K562 (cell line): Measurements from ENCODE around the gene ZC3HAV1L. TPM values are rescaled to one million over a fixed set of nuclear protein-coding genes. Genes with fewer than 3 reads are reported as not detected.

Experiments used
- ETV6 ChIP-seq, 3 experiments: fragments of 150-350 bp in 1 of 3; sonication (generic) in 1 of 3; formaldehyde crosslinking in 1 of 3; IDR thresholded peaks; 2 replicates each; pipeline versions ENCODE4 v1.6.1 to v1.8.0; 2014 to 2022; ENCODE audit warnings: borderline replicate concordance in 2 of 3, low read depth in 2 of 3, antibody characterized with exemption in 1 of 3, low read length in 1 of 3, mild to moderate bottlenecking in 1 of 3, missing genetic modification reagents in 1 of 3
- FOXP1 ChIP-seq: sonication (generic); formaldehyde crosslinking; IDR thresholded peaks from 2 replicates; pipeline ENCODE4 v1.8.0; 2022; ENCODE audit warnings: mild to moderate bottlenecking, missing genetic modification reagents
- HLTF ChIP-seq: fragments of 450-650 bp; IDR thresholded peaks from 2 replicates; pipeline ENCODE4 v1.6.1; 2016
- HMGN3 ChIP-seq: IDR thresholded peaks from 2 replicates; pipeline ENCODE4 v1.6.1; 2011; ENCODE audit warnings: borderline replicate concordance, low read depth, mild to moderate bottlenecking, mixed read lengths, low read length; ENCODE audit not compliant: insufficient read length; ENCODE audit errors: extremely low read depth
- KLF16 ChIP-seq: IDR thresholded peaks from 2 replicates; pipeline ENCODE4 v1.6.1; 2016; ENCODE audit warnings: antibody characterized with exemption
- MECOM ChIP-seq: fragments of 250-450 bp; sonication (Bioruptor Pico); IDR thresholded peaks from 2 replicates; pipeline ENCODE4 v1.8.0; 2022; ENCODE audit warnings: inconsistent platforms
- MYC ChIP-seq, 2 experiments: fragments of 250-450 bp in 1 of 2; sonication (Bioruptor Pico) in 1 of 2; IDR thresholded peaks; 2 replicates each; pipeline versions ENCODE4 v1.5.1 to v1.6.1; 2012 to 2021; ENCODE audit warnings: low read depth in 2 of 2, borderline replicate concordance in 1 of 2, improper control_type of control experiment in 1 of 2, low read length in 1 of 2, mild to moderate bottlenecking in 1 of 2, moderate library complexity in 1 of 2
- RBM17 ChIP-seq: fragments of 200-400 bp; formaldehyde crosslinking; IDR thresholded peaks from 2 replicates; pipeline ENCODE4 v1.6.1; 2017; ENCODE audit warnings: low read depth, mild to moderate bottlenecking, low read length, borderline replicate concordance
- ZNF282 ChIP-seq: sonication (generic); formaldehyde crosslinking; IDR thresholded peaks from 2 replicates; pipeline ENCODE4 v1.8.1; 2023; ENCODE audit warnings: missing genetic modification reagents
- ZNF445 ChIP-seq: fragments of 250-450 bp; sonication (Bioruptor Pico); IDR thresholded peaks from 2 replicates; pipeline ENCODE4 v1.4.0; 2020; ENCODE audit warnings: low read depth, mild to moderate bottlenecking, moderate library complexity
- ZNF764 ChIP-seq: fragments of 250-450 bp; sonication (Bioruptor Pico); IDR thresholded peaks from 2 replicates; pipeline ENCODE4 v1.4.0; 2020; ENCODE audit warnings: low read depth, mild to moderate bottlenecking, moderate library complexity
- polyA plus RNA-seq, 8 experiments: library from polyadenylated mRNA; depleted of rRNA in 4 of 8; stranded (reverse) in 5 of 8; unstranded in 3 of 8; fragments of >200 nt; fragmentation: Nextera tagmentation in 2 of 8; fragmentation: Illumina TruSeq in 1 of 8; extraction: Ambion mirVana in 2 of 8; extraction: Trizol in 1 of 8; gene quantifications; 2 replicates each; pipeline versions ENCODE4 v1.2.1 to v1.2.3, GENCODE V29; 2011 to 2014; ENCODE audit warnings: inconsistent platforms in 1 of 8, missing spikeins in 1 of 8
- total RNA-seq, 7 experiments: library from RNA; depleted of rRNA in 6 of 7; stranded (reverse); fragments of >200 nt in 6 of 7; fragmentation: Illumina TruSeq in 2 of 7; extraction: Trizol in 2 of 7; gene quantifications; 2 replicates each; pipeline versions ENCODE4 v1.2.1 to v1.2.3, GENCODE V29; 2011 to 2021; ENCODE audit warnings: low replicate concordance in 1 of 7
- TF ChIP-seq, protein P1 (sequence below): fragments of 250-450 bp; sonication (Bioruptor Pico); IDR thresholded peaks from 2 replicates; pipeline ENCODE4 v1.8.0; 2022; ENCODE audit warnings: inconsistent platforms, mild to moderate bottlenecking, moderate library complexity, borderline replicate concordance
- TF ChIP-seq, protein P2 (sequence below): fragments of 450-650 bp; IDR thresholded peaks from 2 replicates; pipeline ENCODE4 v1.6.1; 2017; ENCODE audit warnings: antibody characterized with exemption, mild to moderate bottlenecking
- TF ChIP-seq, protein P3 (sequence below), 3 experiments: fragments of 200-800 bp in 1 of 3; fragments of 250-450 bp in 1 of 3; fragments of 450-650 bp in 1 of 3; sonication (Bioruptor Pico) in 1 of 3; sonication (Bioruptor generic) in 1 of 3; formaldehyde crosslinking in 1 of 3; IDR thresholded peaks; 2 replicates each; pipeline versions ENCODE4 v1.6.1 to v1.8.0; 2016 to 2022; ENCODE audit warnings: mild to moderate bottlenecking in 2 of 3, missing genetic modification characterization in 2 of 3, missing compliant biosample characterization in 1 of 3, moderate library complexity in 1 of 3

Gene ZC3HAV1L
- total and polyA plus RNA-seq, 9 of the 15 experiments (the other 6 are each of a cell fraction or from before 2014, with no cell fraction given), result not detected

DNA sequence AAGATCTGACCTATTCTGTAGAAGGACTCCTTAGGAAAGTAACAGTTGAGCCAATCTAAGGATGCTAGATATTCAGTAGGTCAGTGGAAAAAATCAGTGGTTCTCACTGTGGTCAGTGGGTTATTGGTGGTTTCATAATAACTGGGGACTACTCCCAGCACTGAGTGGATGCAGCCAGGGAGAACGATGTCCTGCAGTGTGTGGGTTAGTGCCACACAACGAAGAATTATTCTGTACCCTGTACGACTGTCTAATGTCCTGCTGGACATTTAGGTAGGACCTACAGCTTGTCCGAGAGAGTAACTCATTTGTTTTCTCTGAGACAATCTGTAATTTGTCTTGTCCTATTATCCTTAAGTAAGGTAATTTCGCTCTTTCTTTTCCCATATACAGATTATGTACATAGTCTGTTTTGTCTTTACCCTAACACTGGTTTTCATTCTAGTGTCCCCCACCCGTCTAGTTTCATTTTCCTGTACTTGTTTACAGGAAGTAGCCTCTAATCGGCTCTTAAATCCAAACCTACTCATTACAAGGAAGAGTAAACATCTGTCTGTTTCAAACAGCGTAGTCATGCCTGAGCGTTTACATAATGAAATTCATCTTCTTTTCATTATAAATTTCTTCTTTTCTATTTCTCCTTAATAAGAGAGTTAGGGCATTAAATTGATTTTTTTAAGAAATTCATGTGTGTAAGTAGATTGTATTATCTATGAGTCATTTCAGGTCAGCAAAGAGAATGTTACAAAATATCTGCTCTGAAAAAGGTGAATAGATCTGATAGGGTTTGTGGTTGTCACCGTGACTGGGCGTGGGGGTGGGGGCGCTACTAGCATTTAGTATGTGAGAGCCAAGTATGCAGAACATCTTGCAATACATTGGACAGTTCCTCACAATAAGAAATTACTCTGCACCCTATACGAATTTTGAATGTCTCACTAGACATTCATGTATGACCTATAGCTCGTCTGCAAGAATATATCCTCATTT is 8.3 kb upstream of the ZC3HAV1L start (continued):
- TF ChIP-seq, protein P1, sequence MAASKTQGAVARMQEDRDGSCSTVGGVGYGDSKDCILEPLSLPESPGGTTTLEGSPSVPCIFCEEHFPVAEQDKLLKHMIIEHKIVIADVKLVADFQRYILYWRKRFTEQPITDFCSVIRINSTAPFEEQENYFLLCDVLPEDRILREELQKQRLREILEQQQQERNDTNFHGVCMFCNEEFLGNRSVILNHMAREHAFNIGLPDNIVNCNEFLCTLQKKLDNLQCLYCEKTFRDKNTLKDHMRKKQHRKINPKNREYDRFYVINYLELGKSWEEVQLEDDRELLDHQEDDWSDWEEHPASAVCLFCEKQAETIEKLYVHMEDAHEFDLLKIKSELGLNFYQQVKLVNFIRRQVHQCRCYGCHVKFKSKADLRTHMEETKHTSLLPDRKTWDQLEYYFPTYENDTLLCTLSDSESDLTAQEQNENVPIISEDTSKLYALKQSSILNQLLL (CRISPR knock-in tag), result no peak
- TF ChIP-seq ZNF445 (CRISPR knock-in tag), result 0 out of 2 replicates have a peak, but pooled peaks have one; percentile 39
- no peak for TF ChIP-seq HMGN3
- TF ChIP-seq RBM17, result no peak
- TF ChIP-seq ETV6 (IDR thresholded peaks at IDR 0.05; ENCODE audit: borderline replicate concordance in 1 of 2, low read depth in 2 of 2, low read length in 1 of 2), result peak in 1 of 2 experiments; percentile 41; a peak in 1 of 4 replicates
- TF ChIP-seq ETV6 (CRISPR knock-in tag; IDR thresholded peaks at IDR 0.05; ENCODE audit: borderline replicate concordance), result no peak
- TF ChIP-seq, protein P2, sequence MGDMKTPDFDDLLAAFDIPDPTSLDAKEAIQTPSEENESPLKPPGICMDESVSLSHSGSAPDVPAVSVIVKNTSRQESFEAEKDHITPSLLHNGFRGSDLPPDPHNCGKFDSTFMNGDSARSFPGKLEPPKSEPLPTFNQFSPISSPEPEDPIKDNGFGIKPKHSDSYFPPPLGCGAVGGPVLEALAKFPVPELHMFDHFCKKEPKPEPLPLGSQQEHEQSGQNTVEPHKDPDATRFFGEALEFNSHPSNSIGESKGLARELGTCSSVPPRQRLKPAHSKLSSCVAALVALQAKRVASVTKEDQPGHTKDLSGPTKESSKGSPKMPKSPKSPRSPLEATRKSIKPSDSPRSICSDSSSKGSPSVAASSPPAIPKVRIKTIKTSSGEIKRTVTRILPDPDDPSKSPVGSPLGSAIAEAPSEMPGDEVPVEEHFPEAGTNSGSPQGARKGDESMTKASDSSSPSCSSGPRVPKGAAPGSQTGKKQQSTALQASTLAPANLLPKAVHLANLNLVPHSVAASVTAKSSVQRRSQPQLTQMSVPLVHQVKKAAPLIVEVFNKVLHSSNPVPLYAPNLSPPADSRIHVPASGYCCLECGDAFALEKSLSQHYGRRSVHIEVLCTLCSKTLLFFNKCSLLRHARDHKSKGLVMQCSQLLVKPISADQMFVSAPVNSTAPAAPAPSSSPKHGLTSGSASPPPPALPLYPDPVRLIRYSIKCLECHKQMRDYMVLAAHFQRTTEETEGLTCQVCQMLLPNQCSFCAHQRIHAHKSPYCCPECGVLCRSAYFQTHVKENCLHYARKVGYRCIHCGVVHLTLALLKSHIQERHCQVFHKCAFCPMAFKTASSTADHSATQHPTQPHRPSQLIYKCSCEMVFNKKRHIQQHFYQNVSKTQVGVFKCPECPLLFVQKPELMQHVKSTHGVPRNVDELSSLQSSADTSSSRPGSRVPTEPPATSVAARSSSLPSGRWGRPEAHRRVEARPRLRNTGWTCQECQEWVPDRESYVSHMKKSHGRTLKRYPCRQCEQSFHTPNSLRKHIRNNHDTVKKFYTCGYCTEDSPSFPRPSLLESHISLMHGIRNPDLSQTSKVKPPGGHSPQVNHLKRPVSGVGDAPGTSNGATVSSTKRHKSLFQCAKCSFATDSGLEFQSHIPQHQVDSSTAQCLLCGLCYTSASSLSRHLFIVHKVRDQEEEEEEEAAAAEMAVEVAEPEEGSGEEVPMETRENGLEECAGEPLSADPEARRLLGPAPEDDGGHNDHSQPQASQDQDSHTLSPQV, result peak; percentile 70
- TF ChIP-seq, protein P3, sequence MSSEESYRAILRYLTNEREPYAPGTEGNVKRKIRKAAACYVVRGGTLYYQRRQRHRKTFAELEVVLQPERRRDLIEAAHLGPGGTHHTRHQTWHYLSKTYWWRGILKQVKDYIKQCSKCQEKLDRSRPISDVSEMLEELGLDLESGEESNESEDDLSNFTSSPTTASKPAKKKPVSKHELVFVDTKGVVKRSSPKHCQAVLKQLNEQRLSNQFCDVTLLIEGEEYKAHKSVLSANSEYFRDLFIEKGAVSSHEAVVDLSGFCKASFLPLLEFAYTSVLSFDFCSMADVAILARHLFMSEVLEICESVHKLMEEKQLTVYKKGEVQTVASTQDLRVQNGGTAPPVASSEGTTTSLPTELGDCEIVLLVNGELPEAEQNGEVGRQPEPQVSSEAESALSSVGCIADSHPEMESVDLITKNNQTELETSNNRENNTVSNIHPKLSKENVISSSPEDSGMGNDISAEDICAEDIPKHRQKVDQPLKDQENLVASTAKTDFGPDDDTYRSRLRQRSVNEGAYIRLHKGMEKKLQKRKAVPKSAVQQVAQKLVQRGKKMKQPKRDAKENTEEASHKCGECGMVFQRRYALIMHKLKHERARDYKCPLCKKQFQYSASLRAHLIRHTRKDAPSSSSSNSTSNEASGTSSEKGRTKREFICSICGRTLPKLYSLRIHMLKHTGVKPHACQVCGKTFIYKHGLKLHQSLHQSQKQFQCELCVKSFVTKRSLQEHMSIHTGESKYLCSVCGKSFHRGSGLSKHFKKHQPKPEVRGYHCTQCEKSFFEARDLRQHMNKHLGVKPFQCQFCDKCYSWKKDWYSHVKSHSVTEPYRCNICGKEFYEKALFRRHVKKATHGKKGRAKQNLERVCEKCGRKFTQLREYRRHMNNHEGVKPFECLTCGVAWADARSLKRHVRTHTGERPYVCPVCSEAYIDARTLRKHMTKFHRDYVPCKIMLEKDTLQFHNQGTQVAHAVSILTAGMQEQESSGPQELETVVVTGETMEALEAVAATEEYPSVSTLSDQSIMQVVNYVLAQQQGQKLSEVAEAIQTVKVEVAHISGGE (CRISPR knock-in tag; IDR thresholded peaks at IDR 0.05), result peak in 1 of 3 experiments; percentile 73; a peak in 2 of 6 replicates
- TF ChIP-seq KLF16, result peak; percentile 84
- 0 out of 2 replicates have a peak, but pooled peaks have one; percentile 29 for TF ChIP-seq ZNF282 (CRISPR knock-in tag)
- peak; percentile 96 for TF ChIP-seq FOXP1 (CRISPR knock-in tag)
- no peak for TF ChIP-seq ZNF764
- TF ChIP-seq MECOM (CRISPR knock-in tag), result no peak
- TF ChIP-seq MYC (IDR thresholded peaks at IDR 0.05; ENCODE audit: low read depth, low read length), result peak; percentile 72
- TF ChIP-seq MYC (CRISPR knock-in tag; IDR thresholded peaks at IDR 0.05; ENCODE audit: borderline replicate concordance, low read depth), result no peak
- TF ChIP-seq HLTF, result no peak
